IMR-90 (cell line): ENCODE data around the gene SSH2. TPM values are rescaled to one million over a fixed set of nuclear protein-coding genes. Genes with fewer than 3 reads are reported as not detected.

Source experiments
- ATAC-seq: fragments of 200-7000 bp; cut with Tn5 transposase; 2 replicates; pipeline ENCODE4 v1.9.1; 2020; ENCODE audit warnings: low read depth, mild to moderate bottlenecking, moderate library complexity
- BruUV-seq: library from RNA; stranded (reverse); fragments of 400-500 nt; replicated peaks from 2 replicates; lab custom pipeline; 2021; lab: Mats Ljungman, UMichigan
- CTCF ChIA-PET: fragments of 300-600 bp; formaldehyde crosslinking; extraction: SDS; loops from one replicate; lab custom pipeline; 2021; ENCODE audit warnings: antibody characterized with exemption; lab: Yijun Ruan, JAX
- POLR2A ChIA-PET: fragments of 300-600 bp; sonication (Branson Sonifier 250); formaldehyde crosslinking; loops from one replicate; lab custom pipeline; 2022; ENCODE audit warnings: antibody characterized with exemption; ENCODE audit not compliant: unreplicated experiment; lab: Charles Lee
- DNase-seq: peaks from one replicate; pipeline ENCODE4 v3.0.0; 2013
- H2AFZ ChIP-seq: replicated peaks from 2 replicates; pipeline ENCODE3; 2013; ENCODE audit warnings: low read length, mild to moderate bottlenecking; ENCODE audit not compliant: poor library complexity
- H2AK5ac ChIP-seq: 2 replicates; pipeline ENCODE4 v1.6.1; 2013; ENCODE audit warnings: low read depth, low read length, inconsistent platforms
- H2AK9ac ChIP-seq: replicated peaks from 2 replicates; pipeline ENCODE3; 2013; ENCODE audit warnings: mild to moderate bottlenecking, low read depth, low read length, moderate library complexity; ENCODE audit not compliant: poor library complexity
- H2BK120ac ChIP-seq: 2 replicates; pipeline ENCODE4 v1.6.1; 2013; ENCODE audit warnings: low read depth, low read length, inconsistent platforms
- H2BK15ac ChIP-seq: 3 replicates; pipeline ENCODE4 v1.6.1; 2013; ENCODE audit warnings: low read depth, low read length, inconsistent platforms
- H2BK20ac ChIP-seq: 2 replicates; pipeline ENCODE4 v1.6.1; 2013; ENCODE audit warnings: low read depth, mild to moderate bottlenecking, inconsistent platforms, low read length, moderate library complexity
- H2BK5ac ChIP-seq: 2 replicates; pipeline ENCODE4 v1.6.1; 2013; ENCODE audit warnings: mild to moderate bottlenecking, low read depth, low read length, inconsistent platforms; ENCODE audit not compliant: poor library complexity, severe bottlenecking
- H3K14ac ChIP-seq: replicated peaks from 2 replicates; pipeline ENCODE4 v1.6.1; 2013; ENCODE audit warnings: low read depth, low read length, inconsistent platforms
- H3K18ac ChIP-seq: 2 replicates; pipeline ENCODE4 v1.6.1; 2013; ENCODE audit warnings: low read depth, low read length, control low read depth
- H3K23ac ChIP-seq: 2 replicates; pipeline ENCODE4 v1.6.1; 2013; ENCODE audit warnings: low read depth, low read length, inconsistent platforms
- H3K27ac ChIP-seq: 2 replicates; pipeline ENCODE4 v1.5.1; 2013; ENCODE audit warnings: mild to moderate bottlenecking, control low read depth, low read length; ENCODE audit not compliant: insufficient read depth
- H3K27me3 ChIP-seq: 2 replicates; pipeline ENCODE4 v1.6.1; 2013; ENCODE audit warnings: low read length; ENCODE audit not compliant: control insufficient read depth, insufficient read depth
- H3K36me3 ChIP-seq: 2 replicates; pipeline ENCODE4 v1.6.1; 2013; ENCODE audit warnings: low read length, mixed read lengths; ENCODE audit not compliant: control insufficient read depth, insufficient read depth
- H3K4ac ChIP-seq: 2 replicates; pipeline ENCODE4 v1.6.1; 2013; ENCODE audit warnings: low read depth, low read length, inconsistent platforms
- H3K4me1 ChIP-seq: 2 replicates; pipeline ENCODE4 v1.6.1; 2013; ENCODE audit warnings: low read length, mixed read lengths; ENCODE audit not compliant: control insufficient read depth, insufficient read depth
- H3K4me2 ChIP-seq: 2 replicates; pipeline ENCODE4 v1.6.1; 2013; ENCODE audit warnings: low read depth, mild to moderate bottlenecking, control low read depth, low read length, moderate library complexity
- H3K4me3 ChIP-seq: 2 replicates; pipeline ENCODE4 v1.5.1; 2013; ENCODE audit warnings: low read depth, mild to moderate bottlenecking, control low read depth, low read length, moderate library complexity; ENCODE audit not compliant: insufficient read depth
- H3K56ac ChIP-seq: 2 replicates; pipeline ENCODE4 v1.6.1; 2013; ENCODE audit warnings: low read length, inconsistent platforms; ENCODE audit not compliant: insufficient read depth; ENCODE audit errors: extremely low read depth
- H3K79me1 ChIP-seq, 2 experiments: 2 replicates each; pipeline ENCODE4 v1.6.1; 2013; ENCODE audit warnings: low read length in 2 of 2, inconsistent platforms in 1 of 2, low read depth in 1 of 2
- H3K9ac ChIP-seq: 2 replicates; pipeline ENCODE4 v1.6.1; 2013; ENCODE audit warnings: low read depth, low read length, control low read depth
- H3K9me1 ChIP-seq: 2 replicates; pipeline ENCODE4 v1.6.1; 2013; ENCODE audit warnings: low read length, inconsistent platforms; ENCODE audit not compliant: insufficient read depth
- H3K9me3 ChIP-seq: 2 replicates; pipeline ENCODE4 v1.6.1; 2013; ENCODE audit warnings: low read length; ENCODE audit not compliant: control insufficient read depth, insufficient read depth
- H4K20me1 ChIP-seq: 2 replicates; pipeline ENCODE4 v1.6.1; 2013; ENCODE audit warnings: low read length, inconsistent platforms; ENCODE audit not compliant: insufficient read depth
- H4K5ac ChIP-seq: 2 replicates; pipeline ENCODE4 v1.6.1; 2013; ENCODE audit warnings: mild to moderate bottlenecking, low read depth, low read length, control low read depth
- H4K8ac ChIP-seq, 2 experiments: 2 replicates each; pipeline ENCODE4 v1.6.1; 2013; ENCODE audit warnings: low read depth in 2 of 2, low read length in 2 of 2, control low read depth in 1 of 2, inconsistent platforms in 1 of 2
- H4K91ac ChIP-seq: 2 replicates; pipeline ENCODE4 v1.6.1; 2013; ENCODE audit warnings: low read depth, low read length, inconsistent platforms; ENCODE audit not compliant: insufficient read depth
- CEBPB ChIP-seq: IDR thresholded peaks from 2 replicates; pipeline ENCODE4 v1.6.1; 2012; ENCODE audit warnings: low read depth, low read length, improper control_type of control experiment
- CHD1 ChIP-seq: IDR thresholded peaks from 2 replicates; pipeline ENCODE4 v1.6.1; 2012; ENCODE audit warnings: low read depth, low read length, improper control_type of control experiment
- CTCF ChIP-seq: conservative IDR thresholded peaks from 2 replicates; pipeline ENCODE4 v1.5.1; 2012; ENCODE audit warnings: mild to moderate bottlenecking, low read depth, low read length, improper control_type of control experiment
- FOS ChIP-seq: fragments of 150-350 bp; IDR thresholded peaks from 2 replicates; pipeline ENCODE4 v1.6.1; 2016; ENCODE audit warnings: low read depth, low read length
- MAFK ChIP-seq: IDR thresholded peaks from 2 replicates; pipeline ENCODE4 v1.6.1; 2012; ENCODE audit warnings: low read depth, low read length, improper control_type of control experiment
- MAZ ChIP-seq: IDR thresholded peaks from 2 replicates; pipeline ENCODE4 v1.6.1; 2012; ENCODE audit warnings: low read depth, mild to moderate bottlenecking, low read length, improper control_type of control experiment, moderate library complexity, borderline replicate concordance
- MXI1 ChIP-seq: IDR thresholded peaks from 2 replicates; pipeline ENCODE4 v1.6.1; 2012; ENCODE audit warnings: low read depth, mild to moderate bottlenecking, low read length, moderate library complexity, borderline replicate concordance
- RAD21 ChIP-seq: IDR thresholded peaks from 2 replicates; pipeline ENCODE4 v1.6.1; 2012; ENCODE audit warnings: low read length, improper control_type of control experiment
- RCOR1 ChIP-seq: IDR thresholded peaks from 2 replicates; pipeline ENCODE4 v1.6.1; 2012; ENCODE audit warnings: mild to moderate bottlenecking, low read length, improper control_type of control experiment; ENCODE audit not compliant: insufficient replicate concordance
- RFX5 ChIP-seq: IDR thresholded peaks from 2 replicates; pipeline ENCODE4 v1.8.0; 2012; ENCODE audit warnings: low read depth, mild to moderate bottlenecking, low read length, moderate library complexity
- SMC3 ChIP-seq: fragments of 150-350 bp; IDR thresholded peaks from 2 replicates; pipeline ENCODE4 v1.6.1; 2016; ENCODE audit warnings: low read depth, mild to moderate bottlenecking, antibody characterized with exemption, low read length, moderate library complexity
- USF2 ChIP-seq: fragments of 150-350 bp; IDR thresholded peaks from 2 replicates; pipeline ENCODE4 v1.6.1; 2017; ENCODE audit warnings: mild to moderate bottlenecking, antibody characterized with exemption, low read length, low read depth
- WGBS, 2 experiments: methylation state at CpG; one replicate each; pipeline versions ENCODE4 v1.1.5 to v1.1.7; 2013; ENCODE audit warnings: missing lambda C conversion rate in 2 of 2; ENCODE audit not compliant: insufficient read length in 1 of 2; ENCODE audit errors: extremely low coverage in 2 of 2; 5-methylcytosine and 5-hydroxymethylcytosine counted together
- dilution Hi-C: fragments of 300-500 bp; cut with HindIII; formaldehyde crosslinking; loops from one replicate; pipeline ENCODE4 v1.14.3; 2018; ENCODE audit warnings: low sequenced_read_pairs; ENCODE audit not compliant: unreplicated experiment
- in situ Hi-C: fragments of 300-500 bp; cut with MboI; formaldehyde crosslinking; loops from 3 replicates; pipeline ENCODE4 v1.14.3; 2019; ENCODE audit warnings: low sequenced_read_pairs, inconsistent platforms, mixed read lengths
- intact Hi-C: fragments of 100-400 bp; cut with micrococcal nuclease; formaldehyde crosslinking; loops from 2 replicates; pipeline ENCODE4 v1.10.0; 2022
- polyA plus RNA-seq, 3 experiments: library from polyadenylated mRNA; depleted of rRNA; stranded (reverse); fragments of >200 nt; gene quantifications; 2 replicates each; pipeline ENCODE4 v1.2.3, GENCODE V29; 2012; ENCODE audit warnings: low replicate concordance in 1 of 3
- total RNA-seq: library from RNA; depleted of rRNA; stranded (reverse); fragments of >200 nt; gene quantifications from 2 replicates; pipeline ENCODE4 v1.2.3, GENCODE V29; 2012

The SSH2 gene
- total and polyA plus RNA-seq, 2 of the 4 experiments (the other 2 are of a cell fraction): 9.3 TPM

- H3K27me3 ChIP-seq: no peaks in the 10 kb centered on the region
- no peaks in the 10 kb centered on the region for H3K9me3 ChIP-seq
- TF ChIP-seq RCOR1 (no peak), MXI1 (no peak), CEBPB (no peak), RAD21 (no peak), SMC3 (no peak), MAFK (no peak), MAZ (no peak), USF2 (no peak), CHD1 (no peak), FOS (no peak), CTCF (no peak), RFX5 (no peak)
- WGBS, 2 experiments: no CpG with 5 or more reads among the region's 1 CpG
- H3K23ac ChIP-seq: peak overlapping the region; percentile 34; the same call in 1 of the 2 replicates
- H3K79me1 ChIP-seq: peaks cover 10 to 51% of the 10 kb centered on the region in 2 experiments; a peak in 3 of 4 replicates
- H3K4me2 ChIP-seq: no peak overlapping the region
- H2AK9ac ChIP-seq: no peak overlapping the region
- no peak overlapping the region for H2BK120ac ChIP-seq
- no peak overlapping the region for H3K4me3 ChIP-seq
- H2BK20ac ChIP-seq: no peak overlapping the region
- POLR2A ChIA-PET: no interaction called here
- peaks cover 14% of the 10 kb centered on the region; the same call in 1 of the 2 replicates for H3K9me1 ChIP-seq
- no peak overlapping the region for H2AK5ac ChIP-seq
- H2AFZ ChIP-seq: no peak overlapping the region
- no peak overlapping the region for H4K91ac ChIP-seq
- CTCF ChIA-PET: interaction anchor here (1.0 kb wide), 1 partner anchor 14 kb away, joined by 3 read pairs; no protein-coding TSS in a partner anchor
- no TSS peak for BruUV-seq
- H3K27ac ChIP-seq: no peak overlapping the region
- H3K4me1 ChIP-seq: peaks cover 8% of the 10 kb centered on the region
- no peaks in the 10 kb centered on the region for H3K36me3 ChIP-seq
- DNase-seq (no peak), ATAC-seq (no peak)
- no peak overlapping the region for H4K8ac ChIP-seq
- no peak overlapping the region for H3K14ac ChIP-seq
- H3K18ac ChIP-seq: no peak overlapping the region
- no peak overlapping the region for H3K9ac ChIP-seq
- no peak overlapping the region for H4K5ac ChIP-seq
- H2BK5ac ChIP-seq: no peak overlapping the region
- in situ Hi-C loops (no loop called here), intact Hi-C loops (no loop called here), dilution Hi-C loops (no loop called here)
- H3K4ac ChIP-seq: no peak overlapping the region
- peaks cover 3% of the 10 kb centered on the region; the same call in 1 of the 2 replicates for H4K20me1 ChIP-seq
- no peak overlapping the region for H3K56ac ChIP-seq
- no peak overlapping the region for H2BK15ac ChIP-seq
Observed at GRCh38 chr17:29839656-29840055, 90.4 kb downstream of the SSH2 start.
